ENCODE data around the gene HK1.

- TF ChIP-seq POLR2A (IDR thresholded peaks at IDR 0.05), result no peak
- no peak for TF ChIP-seq CTCF (IDR thresholded peaks at IDR 0.05)
Observed at GRCh38 chr10:69359594-69359993, 81.3 kb downstream of the HK1 start.

Data from adrenal gland (tissue), 5 donors.